ENCODE results near the gene OSBPL6.
"Not testable (repeated sequence)": the region's sequence is repeated elsewhere in the genome, so short reads cannot be mapped to it uniquely, and the experiment has no call there.

Gene OSBPL6

GRCh38 chr2:178304333-178304732 lies 110.0 kb downstream of the OSBPL6 start:
- no peak for DNase-seq

DNA sequence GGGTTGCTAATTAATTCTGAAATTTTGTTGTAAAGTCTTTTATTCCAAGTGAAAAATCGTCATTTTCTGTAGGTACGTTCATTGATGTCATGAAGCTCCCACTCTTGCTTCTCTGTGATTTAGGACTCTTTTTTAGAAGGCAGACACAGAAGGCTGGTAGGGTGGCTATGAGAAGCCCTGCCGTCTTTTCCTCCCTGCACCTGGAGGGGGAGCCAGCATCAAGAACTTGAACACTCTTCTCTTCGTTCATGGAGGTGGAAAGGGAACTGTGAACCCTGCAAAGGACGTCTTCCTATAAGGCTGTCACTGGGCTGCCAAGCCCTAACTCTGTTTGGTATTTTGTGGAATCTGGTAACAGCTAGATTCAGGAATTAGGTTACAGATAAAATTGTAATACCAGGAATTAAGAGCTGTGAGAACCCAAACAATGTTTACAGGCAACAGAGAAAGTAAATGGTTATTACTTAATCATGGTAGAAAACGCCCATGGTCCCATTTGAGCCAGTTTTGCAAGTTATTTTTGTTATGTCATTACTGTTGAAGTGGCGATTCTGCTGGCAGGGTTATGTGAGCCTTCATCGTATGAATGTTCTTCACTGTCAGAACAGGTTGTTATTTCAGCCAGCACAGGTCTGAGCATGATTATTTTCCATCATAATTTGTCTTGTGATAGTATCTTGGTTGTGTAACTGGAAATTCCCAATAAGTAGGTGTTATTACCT lies 112.2 kb downstream of the OSBPL6 start:
- DNase-seq, result no peak

- DNase-seq, result no peak
These were observed 113.3 kb downstream of the OSBPL6 start for GRCh38 chr2:178307650-178308049.

DNA sequence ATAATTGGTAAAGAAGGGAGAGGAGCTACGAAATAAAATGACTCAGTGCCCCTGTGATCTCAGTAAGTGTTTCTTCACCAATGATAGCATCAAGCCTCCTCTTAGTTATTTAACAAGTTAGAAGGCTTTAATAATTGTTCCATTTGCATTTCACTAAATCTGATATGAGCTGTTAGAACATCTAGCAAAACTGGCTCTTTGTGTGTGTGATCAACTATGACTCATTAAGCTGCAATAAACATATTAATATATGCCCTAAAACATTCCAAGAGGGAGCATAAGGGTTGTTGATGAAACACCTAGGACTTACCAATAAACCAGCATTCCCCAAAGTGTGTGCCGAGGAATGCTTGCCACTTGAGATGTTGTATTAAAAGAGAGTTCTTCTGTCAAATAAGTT lies 115.2 kb downstream of the OSBPL6 start:
- DNase-seq, result no peak

DNA sequence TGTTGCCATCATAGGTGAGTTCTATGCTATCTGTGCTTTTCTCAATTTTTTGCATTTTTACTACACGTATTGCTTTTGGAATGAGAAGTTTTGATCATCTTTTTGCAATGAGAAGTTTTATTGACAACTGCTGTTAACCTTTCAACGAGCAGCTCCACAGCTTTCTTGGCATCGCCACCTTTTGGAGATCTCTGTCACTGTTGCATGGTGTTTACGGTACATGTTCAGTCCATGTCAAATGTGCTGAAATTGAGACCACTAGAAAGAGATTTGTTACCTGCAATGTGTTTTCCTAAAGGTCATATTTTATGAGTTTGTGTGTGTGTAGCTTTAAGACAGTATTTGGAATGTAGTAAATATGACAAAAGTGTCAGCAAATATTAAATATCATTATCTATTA lies 120.8 kb downstream of the OSBPL6 start:
- DNase-seq, result no peak

- no peak for DNase-seq
These were observed 121.2 kb downstream of the OSBPL6 start for GRCh38 chr2:178315488-178315948.

DNA sequence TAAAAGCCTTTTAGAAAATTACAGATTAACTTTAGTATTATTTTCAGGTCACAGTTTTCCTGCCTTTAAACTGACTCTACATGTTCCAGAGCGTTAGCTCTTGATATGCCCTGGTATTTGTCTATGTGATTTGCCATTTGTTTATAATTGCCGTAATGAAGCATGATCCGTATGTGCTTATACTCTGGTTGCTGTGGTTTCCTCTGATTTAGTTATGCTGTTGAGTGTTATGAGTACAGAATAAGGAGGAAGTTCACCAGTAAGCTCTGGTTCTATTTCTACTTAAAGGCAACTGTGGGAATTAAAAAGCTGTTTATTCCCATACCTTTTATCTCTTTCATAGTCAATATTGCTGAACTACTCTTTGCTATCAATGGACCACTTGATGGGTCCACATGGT lies 123.5 kb downstream of the OSBPL6 start:
- no peak for DNase-seq

- DNase-seq, result no peak
These were observed 125.8 kb downstream of the OSBPL6 start for GRCh38 chr2:178320011-178320585.

DNA sequence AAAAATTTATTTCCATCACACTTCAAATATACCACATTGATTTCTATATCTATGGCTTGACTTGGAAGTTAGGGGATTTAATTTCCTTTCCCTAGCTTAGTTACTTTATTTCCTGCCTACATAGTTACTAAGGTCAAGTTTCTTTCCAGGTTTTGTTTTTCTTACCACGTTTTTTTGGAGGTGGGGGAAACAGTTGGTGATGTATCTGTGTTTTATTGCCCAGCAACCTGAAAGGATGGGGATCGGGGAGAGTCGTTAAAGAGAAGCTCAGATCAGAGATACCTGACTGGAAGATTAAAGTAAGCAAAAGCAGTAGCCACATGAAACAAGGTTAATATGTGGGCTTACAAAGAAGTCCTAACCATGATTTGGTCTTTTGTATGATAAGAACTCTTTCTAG lies 127.8 kb downstream of the OSBPL6 start:
- no peak for DNase-seq

DNA sequence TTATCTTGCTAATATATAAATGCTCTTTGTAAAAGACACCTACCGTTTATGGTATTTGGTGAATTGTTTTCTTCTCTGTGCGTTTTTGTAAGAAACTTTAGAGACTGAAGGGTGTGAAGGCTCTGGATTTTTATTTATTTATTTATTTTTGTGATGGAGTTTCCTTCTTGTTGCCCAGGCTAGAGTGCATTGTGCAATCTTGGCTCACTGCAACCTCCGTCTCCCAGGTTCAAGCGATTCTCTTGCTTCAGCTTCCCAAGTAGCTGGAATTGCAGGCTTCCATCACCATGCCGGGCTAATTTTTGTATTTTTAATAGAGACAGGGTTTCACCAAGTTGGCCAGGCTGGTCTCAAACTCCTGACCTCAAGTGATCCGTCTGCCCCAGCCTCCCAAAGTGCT lies 129.0 kb downstream of the OSBPL6 start:
- DNase-seq, result not testable (repeated sequence)

DNA sequence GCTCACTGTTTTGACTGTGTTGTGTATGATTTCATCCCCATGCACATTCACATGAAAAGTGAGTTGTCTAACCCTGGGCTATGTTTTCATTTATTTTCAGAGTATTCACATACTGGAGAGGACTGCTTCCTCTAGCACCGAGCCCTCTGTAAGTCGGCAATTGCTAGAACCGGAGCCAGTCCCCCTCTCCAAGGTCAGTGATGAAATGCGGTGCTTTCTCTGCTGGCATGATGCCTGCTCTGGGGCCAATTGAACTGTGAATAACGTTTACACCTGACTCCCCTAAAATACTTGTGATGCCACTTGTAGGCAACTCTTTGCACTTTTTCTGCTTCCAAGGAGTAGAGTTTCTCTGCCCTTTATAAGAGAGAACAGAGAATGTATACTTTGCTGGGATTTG lies 129.8 kb downstream of the OSBPL6 start:
- no peak for DNase-seq

- no peak for DNase-seq
These were observed 131.0 kb downstream of the OSBPL6 start for GRCh38 chr2:178325268-178325667.

DNA sequence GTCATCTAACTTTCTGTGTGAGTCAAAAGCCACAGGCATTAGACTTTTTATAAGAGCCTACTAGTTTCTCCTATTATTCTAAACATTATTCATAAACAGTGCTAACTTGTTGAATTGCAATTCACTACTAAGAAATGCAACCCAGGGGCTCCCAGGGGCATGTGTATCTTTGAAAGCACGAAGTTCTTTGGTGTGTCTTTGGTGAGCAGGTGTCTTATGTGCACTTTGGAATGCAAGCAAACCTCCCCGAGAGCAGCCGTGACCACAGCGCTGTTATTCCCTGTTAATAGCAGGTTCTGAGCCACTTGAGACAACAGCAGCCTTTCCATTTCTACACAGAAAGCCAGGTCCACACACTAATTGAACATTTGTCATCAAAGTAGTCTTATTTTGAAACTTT lies 133.2 kb downstream of the OSBPL6 start:
- DNase-seq, result no peak

- DNase-seq, result no peak
These were observed 133.7 kb downstream of the OSBPL6 start for GRCh38 chr2:178328037-178328436.

- DNase-seq, result no peak
These were observed 136.1 kb downstream of the OSBPL6 start for GRCh38 chr2:178330175-178331017.

- no peak for DNase-seq
These were observed 137.4 kb downstream of the OSBPL6 start for GRCh38 chr2:178331474-178332432.

- DNase-seq, result no peak
These were observed 139.5 kb downstream of the OSBPL6 start for GRCh38 chr2:178333851-178334250.

DNA sequence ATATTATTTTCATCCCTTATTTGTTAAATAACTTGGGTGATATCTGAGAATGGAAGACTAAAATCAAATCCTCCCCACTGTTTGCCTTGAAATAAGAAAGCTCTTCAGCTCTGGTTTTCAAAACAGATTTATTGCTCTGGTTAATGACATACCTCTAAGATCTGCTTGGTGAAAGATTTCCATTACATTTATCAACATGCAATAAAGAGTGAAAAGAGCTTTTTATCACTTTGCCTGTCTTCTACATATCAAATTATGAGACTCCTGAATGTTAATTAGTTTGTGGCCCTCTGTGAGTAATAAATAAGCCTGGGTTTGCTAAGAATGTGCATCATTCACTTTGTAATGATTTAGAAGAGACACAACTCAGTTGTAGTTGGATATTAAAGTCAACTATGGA lies 140.9 kb downstream of the OSBPL6 start:
- no peak for DNase-seq

DNA sequence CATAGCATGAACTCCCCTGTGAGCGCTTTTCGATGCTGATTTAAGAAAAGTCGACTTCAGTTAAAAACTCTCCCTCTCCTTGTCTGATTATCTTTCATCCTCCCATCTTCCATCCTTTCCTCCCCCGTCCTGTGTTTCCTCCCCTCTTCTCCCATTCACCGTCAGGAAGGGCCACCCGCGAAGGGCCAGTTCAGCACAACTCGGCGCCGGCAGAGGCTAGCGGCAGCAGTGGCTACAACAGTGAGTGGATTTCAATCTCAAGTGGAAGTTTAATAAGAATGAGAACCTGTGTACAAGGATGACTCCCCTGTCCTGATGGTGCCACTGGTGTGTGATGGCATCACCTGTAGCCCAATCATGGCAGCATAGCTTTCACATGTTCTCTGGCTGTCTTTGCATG lies 149.8 kb downstream of the OSBPL6 start:
- no peak for DNase-seq

GRCh38 chr2:178345951-178346350 lies 151.6 kb downstream of the OSBPL6 start:
- DNase-seq, result no peak

DNA sequence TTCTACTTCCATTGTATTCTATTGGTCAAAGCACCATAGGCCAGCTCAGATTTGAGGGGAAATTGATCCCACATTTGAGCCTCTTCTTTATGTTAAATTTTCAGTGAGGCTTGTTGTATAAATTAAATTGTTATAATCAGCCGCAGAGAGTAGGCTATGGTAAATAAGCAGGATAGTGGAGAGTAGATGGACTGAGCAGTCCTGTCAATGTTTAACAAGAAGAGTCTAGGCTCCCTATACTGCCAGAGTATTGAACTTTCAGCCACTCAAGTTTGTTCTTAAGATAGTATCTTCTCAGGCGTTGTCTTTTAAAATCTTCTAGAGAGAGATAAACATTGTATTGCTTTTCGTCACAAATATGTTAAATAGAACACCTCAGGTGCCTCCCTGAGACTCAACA lies 155.7 kb downstream of the OSBPL6 start:
- no peak for DNase-seq

DNA sequence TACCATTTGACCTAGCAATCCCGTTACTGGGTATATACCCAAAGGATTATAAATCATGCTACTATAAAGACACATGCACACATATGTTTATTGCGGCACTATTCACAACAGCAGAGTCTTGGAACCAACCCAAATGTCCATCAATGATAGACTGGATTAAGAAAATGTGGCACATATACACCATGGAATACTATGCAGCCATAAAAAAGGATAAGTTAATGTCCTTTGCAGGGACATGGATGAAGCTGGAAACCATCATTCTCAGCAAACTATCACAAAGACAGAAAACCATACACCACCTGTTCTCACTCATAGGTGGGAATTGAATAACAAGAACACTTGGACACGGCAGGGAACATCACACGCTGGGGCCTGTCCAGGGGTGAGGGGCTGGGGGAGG lies 163.4 kb downstream of the OSBPL6 start:
- DNase-seq, result not testable (repeated sequence)

Measured in right kidney (tissue), 1 donor.